HepG2 (cell line): ENCODE data around the gene OR3A1. TPM values are rescaled to one million over a fixed set of nuclear protein-coding genes. Genes with fewer than 3 reads are reported as not detected.
A peak's percentile ranks its signal among the peaks of the same experiment; 100 is the strongest.

ENCODE experiments used
- ATAC-seq: fragments of 200-7000 bp; cut with Tn5 transposase; 3 replicates; pipeline ENCODE4 v1.9.1; 2020; ENCODE audit warnings: mild to moderate bottlenecking, moderate library complexity
- BruUV-seq: library from RNA; stranded (reverse); fragments of 400-500 nt; replicated peaks from 2 replicates; lab custom pipeline; 2021; lab: Mats Ljungman, UMichigan
- CTCF ChIA-PET: fragments of 300-600 bp; formaldehyde crosslinking; extraction: SDS; loops from one replicate; lab custom pipeline; 2021; ENCODE audit warnings: low total read pairs, inconsistent platforms, low intra/inter-chr PET ratio; lab: Yijun Ruan, JAX
- POLR2A ChIA-PET: fragments of 350-600 bp; sonication (Branson Sonifier 250); formaldehyde crosslinking; loops from one replicate; lab custom pipeline; 2020; ENCODE audit warnings: antibody characterized with exemption, inconsistent platforms; lab: Yijun Ruan, JAX
- DNase-seq: peaks from one replicate; pipeline ENCODE4 v3.0.0-alpha.2; 2015; ENCODE audit warnings: low spot score
- FAIRE-seq: peaks from 3 replicates; lab custom pipeline; 2011; peaks lifted over from hg19 to GRCh38; lab: Jason Lieb, UNC
- H2AFZ ChIP-seq: one replicate; pipeline ENCODE4 v1.6.1; 2011; ENCODE audit warnings: low read length, inconsistent platforms
- H3K27ac ChIP-seq: fragments of 300-600 bp; 3 replicates; pipeline ENCODE4 v1.8.0; 2011; ENCODE audit warnings: mixed run types, mild to moderate bottlenecking, mixed read lengths, low read length, inconsistent platforms; ENCODE audit not compliant: insufficient read depth; ENCODE audit errors: extremely low read length
- H3K27me3 ChIP-seq, 2 experiments: fragments of 200-600 bp in 1 of 2; 2 replicates in 1 of 2; 3 replicates in 1 of 2; pipeline versions ENCODE4 v1.6.0 to v1.8.0; 2011; ENCODE audit warnings: low read length in 2 of 2, mild to moderate bottlenecking in 2 of 2, moderate library complexity in 2 of 2, inconsistent platforms in 1 of 2; ENCODE audit not compliant: insufficient read depth in 2 of 2, control insufficient read depth in 1 of 2
- H3K36me3 ChIP-seq, 2 experiments: fragments of 200-600 bp in 1 of 2; replicated peaks in 1 of 2; 2 replicates in 1 of 2; 3 replicates in 1 of 2; pipeline versions ENCODE4 v1.5.1 to v1.8.0; 2011; ENCODE audit warnings: low read length in 2 of 2, inconsistent platforms in 1 of 2; ENCODE audit not compliant: insufficient read depth in 2 of 2, control insufficient read depth in 1 of 2
- H3K4me1 ChIP-seq: 2 replicates; pipeline ENCODE4 v1.5.1; 2012; ENCODE audit warnings: low read length, inconsistent platforms; ENCODE audit not compliant: insufficient read depth
- H3K4me2 ChIP-seq: 2 replicates; pipeline ENCODE4 v1.6.0; 2011; ENCODE audit warnings: low read depth, low read length, inconsistent platforms
- H3K4me3 ChIP-seq, 3 experiments: fragments of 200-600 bp in 1 of 3; sonication (generic), shearing (Covaris generic) in 1 of 3; replicated peaks in 1 of 3; 2 replicates each; pipeline ENCODE4 v1.5.1; 2011 to 2016; ENCODE audit warnings: low read length in 3 of 3, inconsistent platforms in 2 of 3, low read depth in 2 of 3, mild to moderate bottlenecking in 2 of 3, control low read depth in 1 of 3, mixed read lengths in 1 of 3; ENCODE audit not compliant: insufficient read depth in 1 of 3
- H3K79me2 ChIP-seq: one replicate; pipeline ENCODE4 v1.6.1; 2011; ENCODE audit warnings: low read length, inconsistent platforms; ENCODE audit not compliant: insufficient read depth
- H3K9ac ChIP-seq: 2 replicates; pipeline ENCODE4 v1.6.0; 2011; ENCODE audit warnings: mild to moderate bottlenecking, low read depth, low read length, inconsistent platforms; ENCODE audit not compliant: insufficient read depth
- H3K9me3 ChIP-seq: 2 replicates; pipeline ENCODE4 v1.5.1; 2012; ENCODE audit warnings: mild to moderate bottlenecking, low read length
- H4K20me1 ChIP-seq: 2 replicates; pipeline ENCODE4 v1.6.0; 2011; ENCODE audit warnings: inconsistent platforms, mild to moderate bottlenecking, low read length, moderate library complexity; ENCODE audit not compliant: insufficient read depth
- BRCA1 ChIP-seq: sonication (generic); formaldehyde crosslinking; IDR thresholded peaks from 2 replicates; pipeline ENCODE4 v1.4.0; 2020; ENCODE audit warnings: missing genetic modification reagents
- KDM3A ChIP-seq: IDR thresholded peaks from 2 replicates; pipeline ENCODE4 v1.6.1; 2018; ENCODE audit warnings: low read depth, missing compliant biosample characterization
- NFE2L1 ChIP-seq: sonication (generic); formaldehyde crosslinking; IDR thresholded peaks from 2 replicates; pipeline ENCODE4 v1.4.0; 2020; ENCODE audit warnings: missing genetic modification reagents, mild to moderate bottlenecking, borderline replicate concordance
- PHB2 ChIP-seq: fragments of 450-650 bp; IDR thresholded peaks from 2 replicates; pipeline ENCODE4 v1.6.1; 2018; ENCODE audit not compliant: partially characterized antibody
- SATB2 ChIP-seq: sonication (generic); formaldehyde crosslinking; IDR thresholded peaks from 2 replicates; pipeline ENCODE4 v1.5.0; 2020; ENCODE audit warnings: missing genetic modification reagents
- STAG1 ChIP-seq: sonication (generic); formaldehyde crosslinking; IDR thresholded peaks from 2 replicates; pipeline ENCODE4 v1.4.0; 2020; ENCODE audit warnings: missing genetic modification reagents
- ZNF839 ChIP-seq: sonication (generic); formaldehyde crosslinking; IDR thresholded peaks from 2 replicates; pipeline ENCODE4 v1.4.0; 2020; ENCODE audit warnings: missing genetic modification reagents, mild to moderate bottlenecking, borderline replicate concordance
- WGBS: methylation state at CpG from one replicate; pipeline ENCODE4 v1.1.6; 2017; ENCODE audit warnings: low lambda C conversion rate; 5-methylcytosine and 5-hydroxymethylcytosine counted together
- in situ Hi-C: cut with HindIII; loops from 2 replicates; pipeline ENCODE4 v1.10.0; 2017; ENCODE audit warnings: low pct_unique_long_range_greater_than_20kb; ENCODE audit not compliant: extremely low pct_ligation_motif_present
- intact Hi-C: fragments of 100-400 bp; cut with micrococcal nuclease; formaldehyde crosslinking; loops from one replicate; pipeline ENCODE4 v1.10.0; 2022; ENCODE audit not compliant: unreplicated experiment
- polyA plus RNA-seq, 8 experiments: library from polyadenylated mRNA; depleted of rRNA in 3 of 8; stranded (reverse) in 7 of 8; unstranded in 1 of 8; fragments of >200 nt; fragmentation: Illumina TruSeq in 4 of 8; extraction: Trizol in 4 of 8; gene quantifications; 2 replicates each; pipeline versions ENCODE4 v1.2.1 to v1.2.3, GENCODE V29; 2011 to 2016; ENCODE audit warnings: low read depth in 4 of 8, missing spikeins in 1 of 8, mixed read lengths in 1 of 8; ENCODE audit not compliant: insufficient read depth in 1 of 8
- total RNA-seq, 5 experiments: library from RNA; depleted of rRNA; stranded (reverse); fragments of >200 nt; fragmentation: Illumina TruSeq; extraction: Trizol; gene quantifications; 2 replicates each; pipeline ENCODE4 v1.2.3, GENCODE V29; 2016; ENCODE audit warnings: low read depth in 1 of 5
- TF ChIP-seq, protein P1 (sequence below): sonication (generic); formaldehyde crosslinking; IDR thresholded peaks from 2 replicates; pipeline ENCODE4 v1.5.0; 2020; ENCODE audit warnings: missing genetic modification reagents
- TF ChIP-seq, protein P2 (sequence below): sonication (generic); formaldehyde crosslinking; IDR thresholded peaks from 2 replicates; pipeline ENCODE4 v1.4.0; 2020; ENCODE audit warnings: mild to moderate bottlenecking, missing genetic modification reagents

Gene OR3A1
- total and polyA plus RNA-seq, 2 of the 13 experiments (the other 11 are each of a cell fraction or from before 2014, with no cell fraction given), result not detected

DNA sequence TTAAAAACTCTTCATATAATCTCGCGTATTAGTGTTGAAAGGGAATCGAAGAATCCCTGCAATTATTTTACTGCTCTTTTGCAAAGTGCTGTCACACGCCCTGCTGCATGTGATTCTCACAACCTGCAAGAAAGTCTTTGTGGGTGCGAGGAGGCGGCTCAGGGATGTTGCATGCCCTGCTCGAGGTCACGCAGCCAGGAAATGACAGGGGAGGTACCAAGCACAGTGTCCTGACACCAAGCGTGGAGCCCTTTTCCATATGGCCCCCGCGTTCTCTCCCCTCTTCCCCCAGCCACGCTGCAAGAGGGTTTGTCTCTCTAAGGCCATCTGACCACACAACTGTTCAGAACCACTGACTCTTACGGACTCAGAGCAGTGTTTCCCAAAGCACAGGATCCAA lies 37.6 kb downstream of the OR3A1 start:
- no peaks in the 10 kb centered on the region for H3K36me3 ChIP-seq
- no peaks in the 10 kb centered on the region for H3K79me2 ChIP-seq
- in situ Hi-C loops, result no loop called here
- no peak overlapping the region for H2AFZ ChIP-seq
- H3K4me2 ChIP-seq, result no peak overlapping the region
- 11% methylated on average over 13 of the region's 13 CpGs for WGBS
- intact Hi-C loops, result no loop called here
- ChIA-PET CTCF (no interaction called here), POLR2A (no interaction called here)
- FAIRE-seq, result no peak
- DNase-seq, result no peak
- H3K27me3 ChIP-seq, result peaks cover 7 to 29% of the 10 kb centered on the region in 2 experiments; a peak in 4 of 5 replicates
- BruUV-seq, result no TSS peak
- no peaks in the 10 kb centered on the region for H3K9me3 ChIP-seq
- H4K20me1 ChIP-seq, result no peaks in the 10 kb centered on the region
- no peak overlapping the region for H3K4me3 ChIP-seq
- TF ChIP-seq, protein P1, sequence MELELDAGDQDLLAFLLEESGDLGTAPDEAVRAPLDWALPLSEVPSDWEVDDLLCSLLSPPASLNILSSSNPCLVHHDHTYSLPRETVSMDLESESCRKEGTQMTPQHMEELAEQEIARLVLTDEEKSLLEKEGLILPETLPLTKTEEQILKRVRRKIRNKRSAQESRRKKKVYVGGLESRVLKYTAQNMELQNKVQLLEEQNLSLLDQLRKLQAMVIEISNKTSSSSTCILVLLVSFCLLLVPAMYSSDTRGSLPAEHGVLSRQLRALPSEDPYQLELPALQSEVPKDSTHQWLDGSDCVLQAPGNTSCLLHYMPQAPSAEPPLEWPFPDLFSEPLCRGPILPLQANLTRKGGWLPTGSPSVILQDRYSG (CRISPR knock-in tag), result no peak
- no peak for TF ChIP-seq SATB2 (CRISPR knock-in tag)
- TF ChIP-seq, protein P2, sequence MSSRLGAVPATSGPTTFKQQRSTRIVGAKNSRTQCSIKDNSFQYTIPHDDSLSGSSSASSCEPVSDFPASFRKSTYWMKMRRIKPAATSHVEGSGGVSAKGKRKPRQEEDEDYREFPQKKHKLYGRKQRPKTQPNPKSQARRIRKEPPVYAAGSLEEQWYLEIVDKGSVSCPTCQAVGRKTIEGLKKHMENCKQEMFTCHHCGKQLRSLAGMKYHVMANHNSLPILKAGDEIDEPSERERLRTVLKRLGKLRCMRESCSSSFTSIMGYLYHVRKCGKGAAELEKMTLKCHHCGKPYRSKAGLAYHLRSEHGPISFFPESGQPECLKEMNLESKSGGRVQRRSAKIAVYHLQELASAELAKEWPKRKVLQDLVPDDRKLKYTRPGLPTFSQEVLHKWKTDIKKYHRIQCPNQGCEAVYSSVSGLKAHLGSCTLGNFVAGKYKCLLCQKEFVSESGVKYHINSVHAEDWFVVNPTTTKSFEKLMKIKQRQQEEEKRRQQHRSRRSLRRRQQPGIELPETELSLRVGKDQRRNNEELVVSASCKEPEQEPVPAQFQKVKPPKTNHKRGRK (CRISPR knock-in tag), result 0 out of 2 replicates have a peak, but pooled peaks have one; percentile 12
- TF ChIP-seq ZNF839 (CRISPR knock-in tag), result no peak
- H3K4me1 ChIP-seq, result no peaks in the 10 kb centered on the region
- no peak overlapping the region for H3K9ac ChIP-seq
- ATAC-seq, result no peak
- H3K27ac ChIP-seq, result no peak overlapping the region

DNA sequence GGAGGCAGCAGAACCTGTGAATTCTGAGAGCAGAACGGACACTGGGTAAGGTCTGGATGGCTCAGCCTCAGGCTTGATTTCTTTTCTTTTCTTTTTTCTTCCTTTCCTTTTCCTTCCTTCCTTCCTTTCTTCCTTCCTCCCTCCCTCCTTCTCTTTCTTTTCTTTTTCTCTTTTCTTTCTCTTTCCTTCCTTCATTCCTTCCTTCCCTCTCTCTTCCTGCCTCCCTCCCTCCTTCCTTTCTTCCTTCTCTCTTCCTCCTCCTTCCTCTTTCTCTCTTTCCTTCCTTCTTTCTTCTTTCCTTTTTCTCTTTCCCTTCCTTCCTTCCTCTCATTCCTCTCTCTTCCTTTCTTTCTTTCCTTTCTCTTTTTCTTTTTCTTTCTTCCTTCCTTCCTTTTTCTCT lies 38.0 kb downstream of the OR3A1 start:
- Histone ChIP-seq H3K9ac (no peak overlapping the region), H3K36me3 (no peaks in the 10 kb centered on the region), H4K20me1 (no peaks in the 10 kb centered on the region), H3K4me2 (no peak overlapping the region), H3K27me3 (peaks cover 7 to 29% of the 10 kb centered on the region in 2 experiments; a peak in 4 of 5 replicates), H2AFZ (no peak overlapping the region)
- CTCF ChIA-PET, result no interaction called here
- DNase-seq, result no peak
- no TSS peak for BruUV-seq
- TF ChIP-seq STAG1 (CRISPR knock-in tag) (no peak), NFE2L1 (CRISPR knock-in tag) (no peak), KDM3A (CRISPR knock-in tag) (no peak), BRCA1 (CRISPR knock-in tag) (no peak), PHB2 (no peak)
- TF ChIP-seq, protein P2 (CRISPR knock-in tag), result peak; percentile 47; the same call in 1 of the 2 replicates
- TF ChIP-seq, all 625 proteins: peak for 1
- H3K9me3 ChIP-seq, result no peaks in the 10 kb centered on the region
- no peaks in the 10 kb centered on the region for H3K79me2 ChIP-seq
- intact Hi-C loops (no loop called here), in situ Hi-C loops (no loop called here)
- no peaks in the 10 kb centered on the region for H3K4me1 ChIP-seq
- WGBS, result 18% methylated on average over 1 of the region's 1 CpG
- ATAC-seq (no peak), FAIRE-seq (no peak)
- H3K27ac ChIP-seq, result no peak overlapping the region
- H3K4me3 ChIP-seq, result no peak overlapping the region
- POLR2A ChIA-PET, result no interaction called here
